Vagina (tissue), 2 donors: ENCODE measurements around the gene NME8.

Experiments used
- CTCF ChIP-seq, 3 experiments: fragments of 450-650 bp in 2 of 3; fragments of 200-600 bp in 1 of 3; sonication (generic) in 1 of 3; IDR thresholded peaks; one replicate each; pipeline ENCODE4 v1.5.1; 2017 to 2019; ENCODE audit warnings: antibody characterized with exemption in 3 of 3, mild to moderate bottlenecking in 2 of 3, moderate library complexity in 2 of 3
- POLR2A ChIP-seq, 2 donors: fragments of 450-650 bp; IDR thresholded peaks; one replicate each; pipeline ENCODE4 v1.6.1; 2017; ENCODE audit warnings: antibody characterized with exemption in 2 of 2, mild to moderate bottlenecking in 2 of 2, moderate library complexity in 2 of 2
- POLR2AphosphoS5 ChIP-seq, 2 donors: sonication (generic); formaldehyde crosslinking; IDR thresholded peaks; one replicate each; pipeline ENCODE4 v1.9.0; 2017; ENCODE audit warnings: antibody characterized with exemption in 2 of 2, mild to moderate bottlenecking in 2 of 2, low read depth in 1 of 2; ENCODE audit not compliant: insufficient read depth in 1 of 2

- TF ChIP-seq CTCF (IDR thresholded peaks at IDR 0.05) (no peak), POLR2A (IDR thresholded peaks at IDR 0.05) (no peak), POLR2AphosphoS5 (IDR thresholded peaks at IDR 0.05; ENCODE audit: insufficient read depth in 1 of 2, low read depth in 1 of 2) (no peak)
Measured at GRCh38 chr7:37947941-37948210, 99.5 kb downstream of the NME8 start.
